T1000 (cell line): ENCODE measurements around the gene CABLES1.
"Not testable (repeated sequence)": the region's sequence is repeated elsewhere in the genome, so short reads cannot be mapped to it uniquely, and the experiment has no call there.

Experiments
- DNase-seq: peaks from one replicate; lab custom pipeline; 2025; ENCODE audit warnings: mixed read lengths; lab: John Stamatoyannopoulos, UW

CABLES1 gene, protein sequence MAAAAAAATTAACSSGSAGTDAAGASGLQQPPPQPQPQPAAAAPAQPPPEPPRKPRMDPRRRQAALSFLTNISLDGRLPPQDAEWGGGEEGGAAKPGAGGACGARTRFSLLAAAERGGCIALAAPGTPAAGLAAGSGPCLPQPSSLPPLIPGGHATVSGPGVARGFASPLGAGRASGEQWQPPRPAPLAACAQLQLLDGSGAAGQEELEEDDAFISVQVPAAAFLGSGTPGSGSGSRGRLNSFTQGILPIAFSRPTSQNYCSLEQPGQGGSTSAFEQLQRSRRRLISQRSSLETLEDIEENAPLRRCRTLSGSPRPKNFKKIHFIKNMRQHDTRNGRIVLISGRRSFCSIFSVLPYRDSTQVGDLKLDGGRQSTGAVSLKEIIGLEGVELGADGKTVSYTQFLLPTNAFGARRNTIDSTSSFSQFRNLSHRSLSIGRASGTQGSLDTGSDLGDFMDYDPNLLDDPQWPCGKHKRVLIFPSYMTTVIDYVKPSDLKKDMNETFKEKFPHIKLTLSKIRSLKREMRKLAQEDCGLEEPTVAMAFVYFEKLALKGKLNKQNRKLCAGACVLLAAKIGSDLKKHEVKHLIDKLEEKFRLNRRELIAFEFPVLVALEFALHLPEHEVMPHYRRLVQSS

GRCh38 chr18:23134780-23135549, at the start of gene CABLES1:
Gene CABLES1 (plus strand): TSS chr18:23135485. CDS start chr18:23135763, 278 bp downstream.
- DNase-seq: peak; percentile 51

DNA sequence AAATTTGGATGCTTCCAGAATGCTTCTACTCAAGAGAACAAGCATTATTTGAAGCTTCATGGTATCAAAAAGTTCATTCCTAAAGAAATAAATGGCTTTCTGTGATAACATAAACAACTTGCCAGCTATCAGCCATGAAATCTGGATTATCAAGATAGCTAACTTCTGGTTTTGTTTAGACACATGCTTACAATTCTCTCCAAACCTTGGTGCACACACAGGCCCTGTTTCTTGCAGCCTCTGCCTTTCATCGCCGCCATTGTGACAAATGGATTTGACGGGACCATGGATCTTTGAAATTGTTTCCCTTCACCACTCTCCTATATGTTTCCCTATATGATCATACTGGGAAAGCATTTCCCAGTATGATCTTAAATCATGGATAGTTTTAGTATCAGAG, 47.9 kb upstream of the CABLES1 start:
- no peak for DNase-seq

DNA sequence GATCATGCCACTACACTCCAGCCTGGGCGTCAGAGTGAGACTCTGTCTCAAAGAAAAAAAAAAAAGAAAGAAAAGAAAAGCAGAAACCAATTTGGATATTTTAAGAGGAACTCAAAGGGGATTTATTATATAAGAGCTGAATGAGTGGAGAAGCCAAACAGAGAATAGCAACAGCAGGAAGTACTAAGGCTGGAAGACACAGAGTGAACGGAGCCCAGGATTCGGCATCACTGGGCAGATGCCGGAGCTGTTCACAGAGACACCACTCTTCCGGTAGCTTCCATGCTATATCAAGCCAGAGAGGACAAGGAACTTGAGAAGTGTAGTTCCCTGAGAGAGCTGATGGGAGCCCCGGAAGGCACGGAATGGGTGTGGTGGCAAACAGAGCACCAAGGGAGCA, 47.0 kb upstream of the CABLES1 start:
- no peak for DNase-seq

DNA sequence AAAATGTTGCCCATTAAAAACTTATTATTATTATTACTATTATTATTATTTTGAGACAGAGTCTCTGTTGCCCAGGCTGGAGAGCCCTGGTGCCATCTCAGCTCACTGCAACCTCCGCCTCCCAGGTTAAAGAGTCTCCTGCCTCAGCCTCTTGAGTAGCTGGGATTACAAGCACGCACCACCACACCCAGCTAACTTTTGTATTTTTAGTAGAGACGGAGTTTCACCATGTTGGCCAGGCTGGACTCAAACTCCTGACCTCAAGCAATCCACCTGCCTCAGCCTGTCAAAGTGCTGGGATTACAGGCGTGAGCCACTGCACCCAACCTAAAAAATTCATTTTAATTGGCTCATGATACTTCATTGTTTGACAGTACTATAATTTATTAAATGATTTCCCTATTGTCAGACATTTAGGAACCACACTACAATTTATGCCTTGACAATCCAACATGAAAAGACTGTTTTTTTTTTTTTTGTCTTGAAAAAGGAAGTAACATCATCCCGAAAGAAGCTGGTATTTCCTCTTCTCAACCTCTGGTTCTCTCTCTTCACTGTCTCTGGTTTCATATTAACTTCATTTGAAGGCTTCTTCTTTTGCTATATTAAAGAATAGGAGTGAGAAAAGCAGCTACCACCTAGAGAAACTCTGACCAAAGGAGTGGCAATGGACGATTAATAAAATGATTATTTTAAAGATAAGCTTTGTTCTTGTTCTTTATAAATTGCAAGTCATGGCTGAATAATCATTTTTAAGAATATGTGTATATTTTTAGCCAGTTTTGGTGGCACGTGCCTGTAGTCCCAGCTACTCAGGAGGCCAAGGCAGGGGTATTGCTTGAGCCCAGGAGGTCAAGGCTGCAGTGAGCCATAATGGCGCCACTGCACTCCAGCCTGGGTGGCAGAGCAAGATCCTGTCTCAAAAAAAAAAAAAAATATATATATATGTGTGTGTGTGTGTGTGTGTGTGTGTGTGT, 44.0 kb upstream of the CABLES1 start:
- not testable (repeated sequence) for DNase-seq

DNA sequence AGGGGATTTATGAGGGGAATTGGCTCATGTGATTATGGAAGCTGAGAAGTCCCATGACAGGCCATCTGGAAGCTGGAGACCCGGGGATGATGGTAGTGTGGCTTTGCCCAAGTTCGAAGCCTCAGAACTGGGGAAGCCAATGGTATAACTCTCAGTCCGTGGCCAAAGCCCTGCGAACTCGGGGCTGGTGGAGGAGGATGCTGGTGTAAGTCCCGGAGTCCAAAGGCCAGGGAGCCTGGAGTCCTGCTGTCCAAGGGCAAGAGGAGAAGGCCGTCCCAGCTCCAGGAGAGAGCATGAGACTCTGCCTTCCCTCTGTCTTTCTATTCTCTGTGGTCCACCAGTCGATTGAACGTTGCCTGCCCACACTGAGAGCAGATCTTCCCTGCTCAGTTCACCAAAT, 43.2 kb upstream of the CABLES1 start:
- no peak for DNase-seq

- not testable (repeated sequence) for DNase-seq
Observed at GRCh38 chr18:23093130-23093529, 42.2 kb upstream of the CABLES1 start.

GRCh38 chr18:23093772-23094171, 41.5 kb upstream of the CABLES1 start:
- DNase-seq: no peak

- DNase-seq: no peak
Observed at GRCh38 chr18:23094411-23095190, 40.7 kb upstream of the CABLES1 start.

GRCh38 chr18:23095463-23095862, 39.8 kb upstream of the CABLES1 start:
- DNase-seq: no peak

DNA sequence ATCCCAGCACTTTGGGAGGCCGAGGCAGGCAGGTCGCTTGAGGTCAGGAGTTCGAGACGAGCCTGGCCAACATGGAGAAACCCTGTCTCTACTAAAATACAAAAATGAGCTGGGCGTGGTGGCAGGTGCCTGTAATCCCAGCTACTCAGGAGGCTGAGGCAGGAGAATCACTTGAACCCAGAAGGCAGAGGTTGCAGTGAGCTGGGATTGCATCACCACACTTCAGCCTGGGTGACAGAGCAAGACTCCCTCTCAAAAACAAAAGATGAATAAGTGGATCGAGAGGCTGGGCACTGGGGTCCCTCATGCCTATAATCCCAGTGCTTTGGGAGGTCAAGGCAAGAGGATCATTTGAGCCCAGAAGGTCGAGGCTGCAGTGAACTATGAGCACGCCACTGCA, 38.3 kb upstream of the CABLES1 start:
- DNase-seq: not testable (repeated sequence)

GRCh38 chr18:23099621-23100020, 35.7 kb upstream of the CABLES1 start:
- DNase-seq: no peak

DNA sequence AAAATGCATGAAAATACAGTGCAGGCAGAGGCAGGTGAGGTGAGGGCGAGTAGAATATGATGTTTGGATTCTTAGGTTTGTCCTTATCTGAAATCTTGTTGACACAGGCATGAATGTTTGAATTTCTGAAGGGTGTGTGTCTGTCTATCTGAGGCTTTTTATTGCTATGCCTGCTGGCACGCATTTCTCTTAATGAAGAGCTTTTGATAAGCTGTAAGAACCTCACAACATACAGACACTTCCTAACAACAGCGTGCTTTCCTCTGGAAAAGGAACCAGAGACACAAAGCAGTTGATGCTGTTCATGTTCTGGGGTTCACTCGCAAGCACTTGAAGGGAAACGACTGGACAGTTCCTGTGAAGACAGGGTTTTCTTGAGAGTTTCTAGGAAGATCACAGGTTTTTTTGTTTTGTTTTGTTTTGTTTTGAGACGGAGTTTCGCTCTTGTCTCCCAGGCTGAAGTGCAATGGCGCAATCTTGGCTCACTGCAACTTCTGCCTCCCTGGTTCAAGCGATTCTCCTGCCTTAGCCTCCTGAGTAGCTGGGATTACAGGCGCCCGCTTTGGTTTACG, 33.3 kb upstream of the CABLES1 start:
- no peak for DNase-seq

DNA sequence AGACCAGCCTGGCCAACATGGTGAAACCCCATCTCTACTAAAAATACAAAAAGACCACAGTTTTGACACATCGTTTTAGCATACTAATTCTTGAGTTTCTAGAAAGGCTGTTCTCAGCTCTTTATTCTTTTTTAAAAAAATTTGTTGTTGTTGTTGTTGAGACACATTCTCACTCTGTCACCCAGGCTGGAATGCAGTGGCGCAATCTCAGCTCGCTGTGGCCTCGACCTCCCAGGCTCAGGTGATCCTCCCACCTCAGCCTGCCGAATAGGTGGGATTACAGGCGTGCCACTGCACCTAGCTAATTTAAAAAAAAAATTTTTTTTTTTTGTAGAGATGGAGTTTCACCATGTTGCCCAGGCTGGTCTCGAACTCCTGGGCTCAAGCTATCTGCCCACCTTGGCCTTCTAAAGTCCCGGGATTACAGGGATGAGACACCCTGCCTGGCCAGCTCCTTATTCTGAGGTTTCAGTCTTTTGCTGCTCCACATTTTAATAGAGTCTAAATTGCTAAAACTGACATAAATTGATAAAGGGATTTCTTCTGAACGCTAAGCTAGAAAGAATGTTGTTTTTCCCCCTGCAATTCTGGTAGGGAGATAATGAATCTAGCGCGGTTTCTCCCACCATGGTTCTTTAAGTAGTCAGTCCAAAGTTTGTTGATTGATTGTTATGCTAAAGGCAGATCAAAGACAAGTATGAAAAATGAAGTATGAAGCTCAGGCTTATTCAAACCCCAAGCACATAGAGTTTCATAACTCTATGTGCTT, 32.6 kb upstream of the CABLES1 start:
- DNase-seq: no peak

GRCh38 chr18:23103449-23103848, 31.8 kb upstream of the CABLES1 start:
- DNase-seq: no peak

- DNase-seq: no peak
Observed at GRCh38 chr18:23105030-23105429, 30.3 kb upstream of the CABLES1 start.

GRCh38 chr18:23105581-23106219, 29.6 kb upstream of the CABLES1 start:
- DNase-seq: peak; percentile 1

DNA sequence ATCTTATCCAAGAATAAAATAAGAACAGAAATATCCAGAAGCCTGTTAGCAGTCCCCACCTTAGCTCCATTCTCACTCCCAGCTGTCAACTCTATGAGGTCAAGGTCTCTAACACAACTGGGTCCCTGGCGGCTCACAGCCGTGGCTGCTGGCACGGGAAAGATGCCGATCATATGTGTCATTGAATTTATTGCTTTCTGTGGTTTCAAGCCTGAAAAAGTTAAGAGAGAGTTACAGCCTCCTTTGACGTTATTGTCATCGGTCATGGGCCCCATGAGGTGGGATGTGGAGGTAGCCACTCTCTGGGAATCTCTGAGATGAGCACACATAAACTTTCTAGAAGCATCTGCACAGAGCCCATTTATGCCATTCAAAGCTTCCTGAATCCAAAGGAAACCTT, 28.7 kb upstream of the CABLES1 start:
- peak; percentile 80 for DNase-seq

DNA sequence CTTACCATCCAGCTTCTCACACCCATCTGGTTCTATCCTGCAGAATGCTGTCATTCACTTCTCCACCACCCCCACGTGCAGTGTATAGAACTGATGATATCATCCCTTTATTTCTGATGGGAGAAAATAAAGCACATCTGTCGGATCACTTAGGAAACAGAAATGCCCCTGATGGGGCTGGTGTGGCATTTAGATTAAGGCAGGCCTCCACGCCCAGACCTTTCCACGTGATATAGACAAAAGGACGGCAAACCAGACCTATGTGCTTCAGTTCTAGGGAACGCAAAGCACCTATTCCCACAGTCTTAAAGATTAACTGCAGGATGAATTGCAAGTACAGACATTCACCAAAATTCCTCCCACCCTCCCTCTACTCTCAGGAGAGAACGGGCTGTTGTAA, 27.6 kb upstream of the CABLES1 start:
- no peak for DNase-seq

DNA sequence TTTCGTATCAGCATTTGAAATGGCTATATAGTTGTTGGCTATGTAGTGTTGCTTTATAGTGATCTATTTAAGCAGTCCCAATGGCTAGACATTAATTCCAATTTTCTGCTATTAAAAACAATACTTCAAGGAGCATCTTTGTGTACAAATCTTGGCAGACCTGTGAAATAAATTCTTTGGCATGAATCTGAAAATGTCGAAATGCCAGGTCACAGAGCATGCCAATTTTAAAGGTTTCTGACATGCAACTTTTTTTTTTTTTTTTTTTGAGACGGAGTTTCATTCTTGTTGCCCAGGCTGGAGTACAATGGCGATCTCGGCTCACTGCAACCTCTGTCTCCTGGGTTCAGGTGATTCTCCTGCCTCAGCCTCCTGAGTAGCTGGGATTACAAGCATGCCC, 26.8 kb upstream of the CABLES1 start:
- no peak for DNase-seq
